Cortex of kidney (tissue), 1 donor: ENCODE data around the gene CCDC195.

Experiments used
- DNase-seq: peaks from one replicate; lab custom pipeline; 2025; lab: John Stamatoyannopoulos, UW

Gene CCDC195, protein sequence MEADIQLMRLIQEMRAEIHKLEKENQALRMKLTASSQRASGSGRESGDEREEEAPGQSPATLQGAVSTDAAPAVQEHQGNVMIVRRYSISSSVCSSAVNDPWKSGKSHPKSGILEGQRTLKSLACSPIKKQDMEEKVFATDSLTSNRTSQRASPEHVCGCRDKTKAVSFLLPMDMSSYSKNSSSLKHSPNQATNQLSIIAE

DNA sequence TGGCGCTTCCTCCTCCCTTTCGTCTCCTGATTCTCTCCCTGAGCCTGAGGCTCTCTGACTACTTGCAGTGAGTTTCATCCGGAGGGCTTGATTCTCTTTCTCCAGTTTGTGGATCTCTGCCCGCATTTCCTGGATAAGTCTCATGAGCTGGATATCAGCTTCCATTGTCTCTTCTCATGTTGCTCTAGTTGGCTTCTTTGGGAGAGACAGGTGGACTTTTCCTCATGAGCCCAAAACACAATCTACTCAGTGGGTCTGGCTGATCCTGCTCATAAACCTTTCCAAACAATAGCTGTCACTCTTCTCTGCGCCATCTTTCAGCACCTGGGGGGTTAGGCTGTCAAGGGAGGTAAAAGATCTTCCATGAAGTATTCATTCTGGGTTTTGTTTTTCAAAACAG is at the start of gene CCDC195:
TSS of gene CCDC195 (minus strand) at position 165 of the 400 bp plus-strand sequence. CDS start at position 165, 0 bp downstream.
- DNase-seq = no peak

DNA sequence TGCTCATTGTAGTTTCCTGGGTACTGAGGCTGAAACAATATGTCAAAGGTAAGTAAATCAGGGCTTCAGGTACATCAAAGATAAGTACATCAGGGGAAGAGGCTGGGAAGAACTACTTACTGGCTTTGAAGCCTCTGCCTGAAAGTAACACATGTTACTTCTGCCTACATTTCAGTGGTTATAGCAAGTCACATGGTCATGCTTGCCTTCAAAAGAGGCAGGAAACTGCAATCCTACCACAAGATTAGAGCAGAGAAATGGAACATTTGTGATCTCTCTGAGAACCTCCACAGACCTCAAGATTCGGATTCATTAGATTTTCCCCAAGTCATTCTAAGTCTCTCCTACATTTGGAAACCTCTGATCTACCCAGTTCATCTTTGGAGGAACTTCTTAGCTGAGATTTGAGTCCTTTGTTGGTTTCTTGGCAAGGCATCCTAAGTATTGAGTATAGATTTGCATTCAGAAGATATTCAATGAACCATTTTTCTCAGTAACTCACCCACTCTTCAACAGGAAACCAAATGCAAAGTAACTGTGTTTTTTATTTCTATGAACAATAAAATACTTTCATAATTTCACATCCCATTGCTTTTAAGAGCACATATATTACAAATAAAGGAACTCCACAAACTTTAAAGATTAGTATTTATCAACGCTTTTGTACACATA is 48.5 kb upstream of the CCDC195 start:
- DNase-seq = no peak

GRCh38 chr2:224757934-224758548 is 41.9 kb upstream of the CCDC195 start:
- DNase-seq = no peak

- no peak for DNase-seq
Observed at GRCh38 chr2:224753743-224754540, 37.8 kb upstream of the CCDC195 start.

DNA sequence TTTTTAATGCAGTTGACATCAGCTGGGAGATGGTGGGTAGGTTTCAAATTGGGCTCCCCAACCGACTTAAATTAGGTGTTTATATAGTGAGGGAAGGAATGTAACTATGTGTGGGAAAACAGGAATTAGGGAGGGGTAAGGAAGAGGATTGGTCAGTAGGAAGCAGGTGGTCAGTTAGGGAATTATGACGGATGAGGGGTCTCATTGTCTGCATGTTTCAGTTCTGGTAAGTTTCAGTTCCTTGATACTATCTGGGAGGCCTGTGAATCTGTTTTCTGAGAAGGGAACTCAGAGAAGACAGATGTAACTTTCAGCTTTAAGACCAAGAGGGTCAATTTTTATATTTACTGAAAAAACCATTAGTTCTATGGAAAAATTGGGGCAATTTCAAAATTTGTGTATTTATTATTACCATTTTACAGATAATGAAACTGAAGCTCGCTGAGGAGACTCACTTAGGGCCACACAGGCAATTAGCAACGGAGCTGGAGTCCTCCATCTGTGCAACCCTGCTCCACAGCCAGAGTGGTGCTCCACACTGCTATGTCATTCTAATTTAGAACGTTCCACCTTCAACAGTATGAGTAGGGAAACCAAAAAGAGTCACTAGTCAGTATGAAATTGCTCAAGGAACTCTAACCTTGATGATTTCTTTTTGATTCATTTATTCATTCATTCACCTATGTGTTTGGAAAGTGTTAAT is 36.0 kb upstream of the CCDC195 start:
- DNase-seq = no peak

DNA sequence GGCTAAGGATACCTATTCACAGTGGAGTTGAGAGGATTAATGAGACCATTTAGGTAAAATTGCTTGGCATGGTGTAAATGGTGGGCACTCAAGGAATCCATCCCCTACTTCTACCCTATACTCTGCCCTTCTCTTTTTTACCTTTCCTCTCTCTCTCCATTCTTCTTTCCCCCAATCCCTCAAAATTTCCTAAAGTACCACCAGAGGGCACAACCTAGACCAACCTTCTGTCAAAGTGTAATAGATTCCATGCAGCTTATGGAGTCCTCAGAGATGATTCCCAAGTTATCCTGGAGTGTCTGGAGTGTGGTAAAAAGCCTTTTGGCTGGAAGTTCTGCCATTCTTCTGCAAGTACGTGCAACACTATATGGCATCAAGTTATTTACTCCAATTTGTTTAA is 33.0 kb upstream of the CCDC195 start:
- DNase-seq = no peak

- DNase-seq = no peak
Observed at GRCh38 chr2:224747765-224748164, 31.6 kb upstream of the CCDC195 start.

- DNase-seq = no peak
Observed at GRCh38 chr2:224736227-224736626, 20.1 kb upstream of the CCDC195 start.

- no peak for DNase-seq
Observed at GRCh38 chr2:224734949-224735348, 18.8 kb upstream of the CCDC195 start.

DNA sequence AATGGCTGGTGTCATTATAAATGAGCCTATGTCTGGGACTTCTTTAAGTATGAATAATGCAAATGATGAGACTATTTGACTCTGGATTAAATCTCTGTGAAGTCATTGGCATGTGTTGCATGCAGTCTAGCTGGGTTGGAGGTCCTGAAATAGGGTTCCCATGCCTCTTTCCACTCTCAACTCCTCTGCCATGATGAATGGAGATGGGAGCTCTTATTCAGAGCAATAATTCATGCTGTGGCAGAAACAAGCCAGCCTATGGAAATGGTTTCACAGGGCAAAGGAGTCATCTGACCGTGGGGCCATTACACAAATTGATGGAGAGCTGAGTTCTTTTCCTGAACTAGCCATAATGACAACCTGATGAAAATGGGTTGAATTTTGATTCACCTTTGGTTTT is 15.5 kb upstream of the CCDC195 start:
- no peak for DNase-seq

DNA sequence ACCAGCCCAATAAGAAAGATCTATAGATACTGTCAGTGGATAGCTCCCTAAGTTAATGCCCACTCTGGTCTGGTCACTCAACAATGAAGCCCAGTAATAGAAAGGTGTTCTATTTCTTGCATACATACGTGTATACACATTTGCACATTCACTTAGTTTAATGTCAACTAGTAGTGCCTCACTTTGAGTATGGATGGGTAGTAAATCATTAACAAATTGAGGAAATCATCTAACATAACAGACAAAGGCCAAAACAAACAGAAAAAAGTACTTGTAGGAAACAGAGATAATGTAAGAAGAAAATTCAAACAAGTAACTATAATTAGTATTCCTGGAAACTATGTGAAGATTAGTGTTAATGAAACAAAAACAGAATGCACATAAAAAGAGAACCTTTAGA is 13.3 kb upstream of the CCDC195 start:
- DNase-seq = no peak

DNA sequence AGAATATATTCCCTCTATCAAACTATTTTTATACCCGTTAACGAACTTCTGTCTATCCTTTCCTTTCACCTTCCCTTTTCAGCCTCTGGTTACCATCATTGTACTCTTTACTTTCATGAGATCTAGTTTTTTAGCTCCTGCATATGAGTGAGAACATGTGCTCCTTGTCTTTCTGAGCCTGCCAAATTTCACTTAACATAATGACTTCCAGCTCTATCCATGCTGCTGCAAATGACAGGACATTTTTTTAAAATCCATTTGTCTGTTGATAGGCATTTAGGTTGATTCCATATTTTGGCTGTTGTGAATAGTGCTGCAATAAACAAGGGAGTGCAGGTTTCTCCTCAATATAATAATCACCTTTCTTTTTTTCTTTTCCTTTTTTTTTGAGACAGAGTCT is 8.2 kb upstream of the CCDC195 start:
- DNase-seq = no peak

DNA sequence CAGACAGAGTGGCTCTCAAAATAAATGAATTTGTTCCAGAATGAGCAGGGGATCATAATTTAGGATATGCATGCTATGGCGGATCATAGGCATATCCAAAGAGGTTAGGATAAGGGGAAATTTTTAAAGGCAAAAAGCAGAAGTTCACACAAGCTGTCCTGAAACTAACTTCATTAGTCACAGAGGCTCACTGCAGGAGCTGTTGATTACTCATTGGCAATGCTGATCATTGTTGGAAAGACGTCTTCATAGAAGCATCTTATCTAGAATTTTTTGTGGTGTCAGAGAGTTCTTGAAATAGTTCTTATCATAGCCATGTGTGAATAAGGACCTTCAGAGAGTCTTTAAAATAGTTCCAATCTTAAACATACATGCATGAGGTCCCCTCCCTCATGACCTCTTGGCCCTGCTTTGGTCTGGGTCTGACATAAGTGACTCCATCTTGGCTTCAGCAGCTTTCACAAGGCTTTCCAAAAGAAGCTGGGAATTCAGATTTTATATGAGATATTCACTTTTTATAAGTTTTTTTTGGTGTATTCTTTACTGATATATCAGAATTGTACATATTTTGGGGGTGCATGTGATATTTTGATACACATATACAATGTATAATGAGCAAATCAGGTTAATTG is 7.5 kb upstream of the CCDC195 start:
- DNase-seq = no peak

DNA sequence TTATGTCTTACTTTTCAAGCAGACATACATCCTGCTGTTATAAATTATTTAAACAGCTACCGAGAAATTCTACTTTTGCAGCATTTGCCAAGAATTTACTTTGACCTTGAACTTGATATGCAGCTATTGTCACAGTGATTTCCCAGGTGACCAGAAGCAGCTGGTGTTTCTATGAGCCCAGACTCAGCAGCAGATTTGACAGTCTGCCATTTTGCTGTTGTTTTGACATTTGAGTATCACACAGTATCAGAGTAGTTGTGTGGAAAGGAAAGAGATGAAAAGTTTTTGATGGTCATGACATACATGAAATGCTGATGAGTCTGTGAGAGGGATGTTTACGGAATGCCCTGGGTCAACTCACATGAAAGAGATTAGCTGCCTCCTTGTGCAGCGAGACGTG is 6.6 kb upstream of the CCDC195 start:
- no peak for DNase-seq

- no peak for DNase-seq
Observed at GRCh38 chr2:224722250-224722649, 6.1 kb upstream of the CCDC195 start.

- no peak for DNase-seq
Observed at GRCh38 chr2:224716921-224717320, 756 bp upstream of the CCDC195 start.

GRCh38 chr2:224711859-224712665 is 4.1 kb downstream of the CCDC195 start:
- DNase-seq = no peak

DNA sequence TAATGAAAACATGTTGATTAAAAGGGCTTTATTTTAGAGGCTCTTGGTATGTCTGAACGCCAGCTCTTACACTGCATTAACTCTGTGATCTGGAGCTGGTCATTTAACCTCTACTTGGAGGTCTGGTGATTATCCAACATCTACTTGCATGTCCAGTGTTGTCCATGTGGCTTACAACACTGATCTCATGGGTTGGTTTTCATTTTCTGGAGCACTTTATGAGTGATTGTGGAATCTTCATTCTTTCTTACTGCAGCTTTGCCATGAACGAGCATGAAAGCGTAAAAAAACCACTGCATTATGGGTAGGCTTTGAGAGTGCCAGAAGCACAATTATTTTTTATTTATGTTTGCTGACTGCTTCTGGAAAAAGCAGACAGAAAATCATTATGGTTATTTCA is 4.8 kb downstream of the CCDC195 start:
- DNase-seq = no peak

DNA sequence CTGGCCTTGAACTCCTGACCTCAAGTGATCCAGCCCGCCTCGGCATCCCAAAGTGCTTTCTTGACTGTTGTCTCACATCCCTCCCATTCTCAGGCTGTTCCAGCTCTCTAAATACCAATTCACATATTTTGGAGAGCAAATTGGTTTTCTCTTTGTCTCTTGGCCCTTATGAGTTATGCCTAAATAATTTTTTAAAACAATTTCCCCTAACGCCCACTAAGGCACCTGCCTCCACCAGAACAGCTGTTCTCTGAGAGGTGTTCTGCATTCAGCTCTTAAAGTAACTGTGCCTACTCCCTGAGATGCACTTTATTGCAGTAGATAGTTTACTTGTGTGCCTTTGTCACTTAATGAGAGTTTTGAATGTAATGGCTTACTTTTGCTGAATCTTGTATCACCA is 6.9 kb downstream of the CCDC195 start:
- no peak for DNase-seq

DNA sequence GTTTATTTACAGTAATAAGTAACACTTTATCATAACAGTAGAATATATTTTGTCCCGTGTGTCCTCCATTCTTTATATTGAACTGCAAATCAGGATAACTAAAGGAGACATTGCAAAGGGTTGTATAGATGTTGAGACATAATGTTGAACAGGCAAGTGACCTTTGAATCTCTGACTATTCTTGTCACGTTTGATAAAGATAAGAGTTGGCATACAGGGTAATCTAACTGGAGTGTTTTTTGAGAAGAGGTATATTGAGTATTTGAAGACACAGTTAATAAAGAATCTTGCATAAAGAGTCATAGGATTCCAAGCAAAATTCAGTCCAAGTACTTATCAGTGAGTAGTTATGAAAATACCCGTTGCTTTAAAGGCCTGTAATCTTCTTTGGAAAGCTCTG is 21.7 kb downstream of the CCDC195 start:
- no peak for DNase-seq

- no peak for DNase-seq
Observed at GRCh38 chr2:224691563-224691962, 24.6 kb downstream of the CCDC195 start.
